GM20431 (cell line): ENCODE measurements around the gene TNFAIP8L3.

Source experiments
- in situ Hi-C: fragments of 300-500 bp; cut with MseI, MboI; formaldehyde crosslinking; loops from one replicate; pipeline ENCODE4 v1.15.0; 2020; ENCODE audit warnings: low sequenced_read_pairs; ENCODE audit not compliant: unreplicated experiment

TNFAIP8L3 gene

GRCh38 chr15:51092480-51093040 is 2.1 kb downstream of the TNFAIP8L3 start:
- in situ Hi-C loops: no loop called here

DNA sequence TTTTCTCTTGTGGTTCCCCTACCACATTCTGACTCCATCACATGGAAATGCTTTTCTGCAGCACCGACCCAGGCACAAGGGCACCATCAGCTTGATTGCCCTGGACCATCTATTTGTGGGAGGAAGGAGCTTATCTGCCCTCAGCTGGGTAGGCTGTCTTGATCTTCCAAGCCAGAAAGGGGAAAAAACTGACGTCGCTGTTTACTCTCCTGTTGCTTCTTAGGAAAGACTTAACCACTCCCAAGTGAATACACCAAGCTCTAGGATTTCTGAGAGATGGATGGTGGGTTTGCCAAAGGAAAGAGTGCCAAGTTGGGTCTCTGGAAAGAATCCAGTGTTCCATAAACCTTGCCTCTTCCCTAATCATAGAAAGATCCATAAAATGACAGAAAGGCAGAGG is 4.0 kb downstream of the TNFAIP8L3 start:
- in situ Hi-C loops: no loop called here

GRCh38 chr15:51089699-51090453 is 4.8 kb downstream of the TNFAIP8L3 start:
- in situ Hi-C loops: no loop called here

GRCh38 chr15:51089041-51089440 is 5.7 kb downstream of the TNFAIP8L3 start:
- in situ Hi-C loops: no loop called here

DNA sequence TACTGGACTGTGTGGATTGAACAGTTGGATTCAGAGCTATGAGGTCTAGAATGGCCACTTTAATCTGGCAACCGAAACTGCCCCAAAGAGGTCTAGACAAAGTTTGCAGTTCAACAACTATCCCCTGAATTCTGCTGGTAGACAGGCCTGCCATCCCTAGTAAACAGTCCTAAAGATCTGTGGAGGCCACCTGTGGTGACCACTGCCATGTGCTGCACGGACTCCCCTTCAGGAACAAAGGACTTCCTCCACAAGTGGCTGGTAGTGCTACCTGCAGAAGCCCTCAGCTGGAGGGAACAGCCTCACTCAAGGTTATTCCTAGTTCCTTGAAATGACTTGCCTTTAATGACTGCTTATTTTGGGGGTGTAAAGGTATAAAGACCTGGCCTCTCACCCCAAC is 6.1 kb downstream of the TNFAIP8L3 start:
- in situ Hi-C loops: no loop called here

- in situ Hi-C loops: no loop called here
These were observed 7.2 kb downstream of the TNFAIP8L3 start for GRCh38 chr15:51087513-51087912.

GRCh38 chr15:51086409-51086808 is 8.3 kb downstream of the TNFAIP8L3 start:
- in situ Hi-C loops: no loop called here

GRCh38 chr15:51085764-51086163 is 8.9 kb downstream of the TNFAIP8L3 start:
- in situ Hi-C loops: no loop called here

GRCh38 chr15:51083641-51084166 is 11.0 kb downstream of the TNFAIP8L3 start:
- in situ Hi-C loops: no loop called here

- in situ Hi-C loops: no loop called here
These were observed 12.5 kb downstream of the TNFAIP8L3 start for GRCh38 chr15:51082246-51082645.

DNA sequence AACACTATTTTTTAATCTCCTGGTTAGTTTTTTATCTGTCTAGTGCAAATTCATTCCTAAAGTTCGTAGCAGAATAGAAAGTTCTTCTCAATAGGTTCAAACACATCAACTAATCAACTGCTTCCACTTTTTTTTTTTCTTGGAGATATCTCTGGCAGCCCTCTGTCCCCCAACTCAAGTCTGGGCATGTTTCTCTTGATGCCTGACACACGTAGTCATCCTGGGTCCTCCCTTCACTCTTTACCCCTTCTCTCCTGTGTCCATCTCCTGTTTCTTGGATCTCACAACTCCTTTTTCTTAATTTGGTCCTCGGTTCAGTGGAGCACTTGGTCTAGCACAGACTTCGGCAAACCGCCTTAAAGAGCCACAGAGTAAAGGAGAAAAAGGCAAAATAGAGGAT is 14.4 kb downstream of the TNFAIP8L3 start:
- in situ Hi-C loops: no loop called here

DNA sequence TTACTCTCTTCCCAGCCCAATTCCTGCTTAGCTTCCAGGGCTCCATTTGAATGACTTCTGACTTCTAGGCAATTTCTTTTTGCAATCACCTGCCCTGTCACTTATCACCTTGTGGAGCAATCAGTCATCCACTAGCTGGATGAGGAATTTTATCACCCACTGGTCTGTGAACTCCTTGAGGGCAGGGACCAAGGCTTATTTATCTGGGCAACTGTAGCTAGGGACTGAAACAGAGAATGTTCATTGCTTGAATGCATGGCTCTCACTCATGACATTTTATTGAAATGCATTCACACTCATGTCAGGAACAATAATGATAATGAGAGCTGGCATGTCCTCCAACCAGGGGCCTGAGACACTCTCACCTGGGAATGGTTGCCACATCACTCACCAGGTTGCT is 15.5 kb downstream of the TNFAIP8L3 start:
- in situ Hi-C loops: no loop called here

DNA sequence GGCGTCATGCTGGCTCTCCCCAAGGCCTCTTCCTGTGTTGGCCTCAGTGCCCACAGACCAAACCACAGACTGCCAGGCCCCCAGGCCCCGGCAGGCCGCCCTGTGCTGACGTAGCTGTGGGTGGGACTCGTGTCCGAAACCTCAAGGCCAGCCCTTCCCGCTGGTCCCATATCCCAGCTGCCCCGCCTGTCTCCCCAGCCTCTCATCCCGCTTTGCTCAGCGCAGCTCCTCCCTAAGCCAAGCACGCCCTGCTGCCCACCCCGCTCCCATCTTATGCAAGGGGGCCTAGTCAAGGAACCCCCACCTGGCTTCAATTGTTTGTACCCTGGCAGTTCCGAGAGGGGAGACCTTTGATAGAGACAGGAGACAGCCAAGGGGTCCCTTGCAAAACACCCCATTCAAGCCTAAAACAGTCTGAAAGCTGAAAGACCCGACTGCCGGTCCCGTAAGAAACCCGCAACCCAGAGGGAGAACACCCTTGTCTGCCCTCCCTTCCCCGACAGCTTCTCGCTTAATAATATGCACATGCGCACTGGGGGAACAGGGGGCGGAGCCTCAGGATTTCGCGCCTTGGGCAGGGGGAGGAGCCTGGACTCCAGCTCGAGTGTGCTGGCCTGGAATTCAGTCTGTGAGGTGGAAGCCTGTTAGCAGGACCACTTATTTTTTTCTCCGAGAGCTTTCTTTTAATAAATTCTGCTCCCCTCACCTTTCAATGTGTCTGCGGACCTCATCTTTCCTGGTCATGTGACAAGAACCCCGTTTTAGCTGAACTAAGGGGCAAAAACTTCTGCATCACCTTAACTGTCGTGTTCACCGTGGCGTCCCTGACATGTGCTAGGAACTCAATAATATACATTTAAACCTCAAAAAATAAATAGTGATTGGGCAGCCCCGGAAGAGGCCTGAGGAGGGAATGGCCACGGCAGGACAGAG is 17.2 kb downstream of the TNFAIP8L3 start:
- in situ Hi-C loops: no loop called here

DNA sequence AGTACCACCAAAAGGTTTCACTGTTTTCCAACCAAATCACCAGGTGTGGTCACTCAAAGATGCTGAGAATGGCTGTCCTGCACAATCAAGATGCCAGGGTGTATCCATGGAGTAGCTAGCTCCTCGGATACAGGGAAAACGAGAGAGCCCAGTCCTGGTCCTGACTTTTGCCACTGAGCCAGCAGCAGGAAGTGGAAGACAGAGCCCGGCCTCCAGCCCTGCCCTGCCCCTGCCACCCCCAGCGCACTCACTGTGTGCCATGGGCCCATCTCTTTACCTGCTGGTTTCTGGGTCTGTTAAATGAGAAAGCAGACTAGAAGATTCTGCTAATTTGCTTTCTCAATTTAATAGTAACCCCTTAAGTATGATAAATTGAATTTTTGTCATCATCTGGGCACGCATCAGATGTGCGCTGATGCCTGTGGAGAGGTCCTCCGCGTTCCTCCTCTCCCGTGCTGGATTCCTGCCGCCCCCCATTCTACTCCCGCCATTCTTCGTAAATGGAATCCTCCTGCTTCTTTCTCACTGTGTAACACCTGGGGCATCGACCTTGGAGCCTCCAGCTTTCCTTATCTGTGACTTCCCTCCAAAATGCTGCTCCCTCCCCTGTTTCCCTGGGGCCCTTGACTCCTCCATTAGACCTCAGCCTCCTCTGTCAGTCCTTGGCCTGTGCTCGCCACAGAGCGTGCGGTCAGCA is 18.0 kb downstream of the TNFAIP8L3 start:
- in situ Hi-C loops: no loop called here

DNA sequence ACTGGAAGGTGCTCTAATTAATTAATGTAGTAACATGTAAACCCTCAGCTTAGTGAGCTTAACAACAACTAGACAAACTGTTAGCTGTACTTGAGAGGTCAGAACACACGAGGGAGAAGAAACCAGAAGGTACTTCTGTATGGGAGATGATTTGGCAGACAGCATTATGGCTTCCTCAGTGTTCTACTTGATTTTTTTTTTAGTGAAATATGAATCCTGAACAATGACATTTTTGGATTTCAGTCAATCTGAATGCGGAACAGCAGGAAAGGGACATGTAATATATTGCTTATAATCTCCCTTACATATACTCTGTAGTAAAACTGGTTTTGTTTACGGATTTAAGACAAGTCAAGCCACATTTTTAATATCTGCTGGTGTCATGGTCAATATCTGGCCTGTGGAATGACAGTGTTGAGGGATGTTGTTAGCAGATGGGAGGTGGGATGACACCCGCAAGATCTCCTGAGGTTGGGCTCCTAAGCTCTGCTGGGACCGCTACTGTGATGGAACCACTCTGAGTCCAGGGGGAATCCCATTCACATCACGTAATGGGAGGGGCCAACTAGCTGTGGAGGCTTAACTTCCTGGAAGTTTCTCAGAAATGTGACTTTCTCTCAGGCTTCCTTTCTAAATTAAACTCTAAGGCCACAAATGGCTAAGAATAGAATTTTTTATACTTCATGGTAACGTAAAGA is 18.7 kb downstream of the TNFAIP8L3 start:
- in situ Hi-C loops: no loop called here

GRCh38 chr15:51075364-51075763 is 19.3 kb downstream of the TNFAIP8L3 start:
- in situ Hi-C loops: no loop called here

DNA sequence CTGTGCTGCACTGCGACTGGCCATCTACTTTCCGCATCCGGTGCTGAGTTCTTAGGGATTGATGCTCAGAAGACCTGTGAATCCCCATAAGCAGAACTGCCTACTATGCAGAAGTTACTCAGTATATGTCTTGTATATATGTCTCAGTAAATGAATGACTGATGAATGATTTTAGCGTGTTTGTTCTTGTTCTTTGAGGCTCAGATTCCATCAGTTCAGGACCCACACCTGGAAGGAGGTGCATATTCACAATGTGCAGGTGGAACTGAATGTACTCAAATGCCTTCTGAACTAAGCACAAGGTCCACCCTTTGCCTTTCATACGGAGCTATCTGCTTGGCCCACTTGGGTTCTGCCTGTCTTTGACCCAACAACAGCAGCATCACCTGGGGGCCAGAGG is 19.8 kb downstream of the TNFAIP8L3 start:
- in situ Hi-C loops: no loop called here

GRCh38 chr15:51071578-51071977 is 23.1 kb downstream of the TNFAIP8L3 start:
- in situ Hi-C loops: no loop called here

- in situ Hi-C loops: no loop called here
These were observed 24.7 kb downstream of the TNFAIP8L3 start for GRCh38 chr15:51069983-51070382.

- in situ Hi-C loops: no loop called here
These were observed 27.2 kb downstream of the TNFAIP8L3 start for GRCh38 chr15:51067510-51067909.
